ENCODE data around the gene ABCA12.

Gene ABCA12

DNA sequence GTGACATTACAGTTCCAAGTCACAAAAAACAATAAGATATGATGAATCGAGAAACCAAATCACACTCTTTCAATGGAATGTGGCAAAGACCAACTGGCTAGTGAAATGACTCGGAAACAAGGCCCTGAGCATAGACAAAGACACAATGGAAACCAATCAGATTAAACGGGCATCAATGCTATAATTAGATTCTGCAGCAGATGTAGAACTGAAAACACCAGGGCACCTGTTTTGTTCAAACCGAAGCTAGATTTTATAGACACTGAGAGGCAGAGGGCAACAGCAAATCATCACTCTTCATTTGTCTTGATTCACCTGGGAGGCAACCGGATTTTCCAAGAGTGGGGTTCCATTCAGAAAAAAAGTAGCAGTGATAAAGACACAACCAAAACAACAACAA, 236.1 kb downstream of the ABCA12 start:
- no peak for DNase-seq

DNA sequence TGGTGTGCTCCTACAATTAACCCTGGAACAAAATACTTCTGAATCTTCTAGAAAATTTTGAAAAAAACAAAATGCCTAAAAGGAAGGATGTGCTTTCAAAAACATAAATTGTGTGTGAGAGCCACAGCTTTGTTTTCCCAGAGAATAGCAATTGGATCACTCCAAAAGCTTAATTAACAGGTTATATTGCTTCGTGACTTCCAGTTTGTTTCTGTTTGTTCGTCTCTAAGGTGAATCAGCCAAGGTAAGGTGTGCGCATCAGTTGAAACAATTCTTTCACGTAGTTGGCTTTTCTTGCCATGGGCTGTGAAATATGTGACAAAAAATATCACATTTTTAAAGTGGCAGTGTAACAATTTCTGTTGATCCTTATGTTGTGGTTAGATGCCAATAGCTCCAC, 238.7 kb downstream of the ABCA12 start:
- DNase-seq, result no peak

DNA sequence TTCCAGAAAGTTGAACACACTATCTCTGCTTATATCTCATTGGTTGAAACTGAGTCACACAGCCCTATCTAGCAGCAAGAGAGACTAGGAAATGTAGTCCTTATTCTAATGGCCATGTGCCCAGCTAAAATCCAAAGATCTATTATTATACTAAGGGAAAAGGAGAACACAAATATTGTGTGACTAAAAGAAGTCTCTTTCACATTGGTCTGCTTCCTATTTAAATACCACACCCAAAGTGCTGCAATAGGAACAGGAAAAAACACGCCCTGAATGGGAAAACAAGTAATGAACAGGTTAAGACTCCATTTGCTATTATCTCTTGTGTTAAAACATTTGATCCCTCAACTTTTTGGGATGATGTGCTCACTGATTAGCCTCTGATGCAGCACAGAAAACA, 242.2 kb downstream of the ABCA12 start:
- DNase-seq, result no peak

DNA sequence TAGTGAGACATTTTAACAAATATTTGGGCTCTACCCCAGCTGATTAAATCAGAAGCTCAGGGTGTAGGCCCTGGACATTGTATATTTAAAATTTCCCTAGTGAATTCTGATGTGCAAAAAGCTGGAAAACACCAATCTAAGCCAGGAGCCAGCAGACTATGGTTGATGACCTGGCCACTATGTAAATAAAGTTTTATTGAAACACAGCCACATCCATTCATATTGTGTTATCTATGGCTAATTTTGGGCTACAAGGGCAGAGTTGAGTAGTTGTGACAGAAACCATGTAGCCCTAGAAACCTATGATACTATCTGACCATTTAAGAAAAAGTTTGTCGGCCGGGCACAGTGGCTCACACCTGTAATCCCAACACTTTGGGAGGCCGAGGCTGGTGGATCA, 243.0 kb downstream of the ABCA12 start:
- DNase-seq, result no peak

DNA sequence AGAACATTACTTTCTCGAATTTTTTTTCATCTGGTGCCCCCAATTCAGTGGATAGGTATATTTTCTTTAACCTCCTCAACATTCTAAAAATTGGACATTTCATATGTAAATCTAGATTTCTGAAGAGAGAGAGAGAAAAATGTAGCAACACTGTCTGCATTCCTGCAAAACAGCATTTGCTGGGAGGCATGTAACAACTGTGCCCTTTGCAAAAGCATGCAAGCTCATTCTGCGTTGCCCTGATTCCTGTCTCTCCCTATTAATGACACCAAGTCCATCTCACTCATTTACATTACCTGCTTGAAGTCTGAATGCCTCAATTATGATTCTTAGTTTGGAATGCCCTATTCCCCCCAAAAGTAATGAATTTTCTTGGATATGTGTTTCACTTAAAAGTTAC, 249.1 kb downstream of the ABCA12 start:
- no peak for DNase-seq

DNA sequence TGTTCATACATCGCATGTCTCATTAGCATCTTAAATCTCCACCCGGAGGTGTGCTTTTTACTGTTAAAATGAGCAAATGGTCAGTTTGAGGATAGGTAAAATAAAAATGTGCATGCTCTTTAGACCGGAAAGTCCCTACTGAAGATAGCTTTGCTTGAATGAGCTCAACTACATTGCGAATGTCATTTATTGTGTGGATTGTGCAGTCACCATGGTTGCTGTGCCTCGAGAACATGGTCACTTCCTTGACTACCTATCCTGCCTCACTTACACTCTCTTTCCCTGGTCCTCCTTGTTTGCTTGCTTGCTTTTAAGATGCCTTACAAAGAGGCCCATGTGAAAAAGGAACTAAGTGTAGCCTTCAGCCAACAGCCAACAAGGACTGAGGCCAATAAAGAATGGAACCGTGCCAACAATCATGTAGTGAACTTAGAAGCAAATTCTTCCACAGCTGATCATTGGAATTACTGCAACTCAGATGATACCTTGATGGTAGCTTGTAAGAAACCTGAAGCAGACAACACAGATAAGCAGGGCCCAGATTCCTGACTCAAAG, 256.7 kb downstream of the ABCA12 start:
- DNase-seq, result no peak
